HepG2 (cell line): ENCODE results near the gene GPSM1. TPM values are rescaled to one million over a fixed set of nuclear protein-coding genes. Genes with fewer than 3 reads are reported as not detected.
A peak's percentile ranks its signal among the peaks of the same experiment; 100 is the strongest.

Experiments
- ARNT ChIP-seq: fragments of 450-650 bp; IDR thresholded peaks from 2 replicates; pipeline ENCODE4 v1.6.1; 2017
- ARNT2 ChIP-seq: sonication (generic); formaldehyde crosslinking; IDR thresholded peaks from 2 replicates; pipeline ENCODE4 v1.8.0; 2022; ENCODE audit warnings: mild to moderate bottlenecking, low read depth, missing genetic modification reagents, moderate library complexity
- BCL6 ChIP-seq: IDR thresholded peaks from 2 replicates; pipeline ENCODE4 v1.6.1; 2016; ENCODE audit warnings: missing genetic modification reagents, missing compliant biosample characterization
- CHD2 ChIP-seq: IDR thresholded peaks from 2 replicates; pipeline ENCODE4 v1.6.1; 2011; ENCODE audit warnings: low read depth, low read length, improper control_type of control experiment
- CHD4 ChIP-seq: fragments of 200-600 bp; sonication (generic); IDR thresholded peaks from 2 replicates; pipeline ENCODE4 v1.7.0; 2017; ENCODE audit warnings: mild to moderate bottlenecking, low read length, borderline replicate concordance
- CREB1 ChIP-seq, 2 experiments: fragments of 450-650 bp in 1 of 2; IDR thresholded peaks; 2 replicates each; pipeline ENCODE4 v1.6.1; 2016 to 2017; ENCODE audit warnings: control low read depth in 1 of 2, mild to moderate bottlenecking in 1 of 2, missing compliant biosample characterization in 1 of 2, missing genetic modification characterization in 1 of 2
- FOXM1 ChIP-seq: sonication (generic); formaldehyde crosslinking; IDR thresholded peaks from 2 replicates; pipeline ENCODE4 v1.5.0; 2020; ENCODE audit warnings: missing genetic modification reagents
- ISL2 ChIP-seq: sonication (generic); formaldehyde crosslinking; IDR thresholded peaks from 2 replicates; pipeline ENCODE4 v1.5.0; 2020; ENCODE audit warnings: missing genetic modification reagents
- KAT8 ChIP-seq: IDR thresholded peaks from 2 replicates; pipeline ENCODE4 v1.6.1; 2016; ENCODE audit warnings: missing genetic modification reagents, missing compliant biosample characterization
- KDM1A ChIP-seq: IDR thresholded peaks from 2 replicates; pipeline ENCODE4 v1.6.1; 2016; ENCODE audit warnings: missing compliant biosample characterization
- KLF12 ChIP-seq: sonication (generic); formaldehyde crosslinking; IDR thresholded peaks from 2 replicates; pipeline ENCODE4 v1.4.0; 2020; ENCODE audit warnings: missing genetic modification reagents, borderline replicate concordance
- NFE2L1 ChIP-seq: sonication (generic); formaldehyde crosslinking; IDR thresholded peaks from 2 replicates; pipeline ENCODE4 v1.4.0; 2020; ENCODE audit warnings: missing genetic modification reagents, mild to moderate bottlenecking, borderline replicate concordance
- NKX3-1 ChIP-seq: sonication (generic); formaldehyde crosslinking; IDR thresholded peaks from 2 replicates; pipeline ENCODE4 v1.5.0; 2020; ENCODE audit warnings: missing genetic modification reagents
- PAX8 ChIP-seq: sonication (generic); formaldehyde crosslinking; IDR thresholded peaks from 2 replicates; pipeline ENCODE4 v1.8.0; 2022; ENCODE audit warnings: mild to moderate bottlenecking, missing genetic modification reagents, borderline replicate concordance
- PHF8 ChIP-seq: sonication (generic); formaldehyde crosslinking; IDR thresholded peaks from 2 replicates; pipeline ENCODE4 v1.5.0; 2020; ENCODE audit warnings: missing genetic modification reagents
- RCOR2 ChIP-seq: IDR thresholded peaks from 2 replicates; pipeline ENCODE4 v1.6.1; 2016; ENCODE audit warnings: missing biosample characterization, missing genetic modification reagents
- RXRB ChIP-seq: IDR thresholded peaks from 2 replicates; pipeline ENCODE4 v1.6.1; 2016; ENCODE audit warnings: borderline replicate concordance, missing genetic modification reagents, missing compliant biosample characterization
- SRSF9 ChIP-seq: fragments of 200-400 bp; formaldehyde crosslinking; IDR thresholded peaks from 2 replicates; pipeline ENCODE4 v1.6.1; 2018; ENCODE audit warnings: borderline replicate concordance, mild to moderate bottlenecking, low read depth, low read length; ENCODE audit not compliant: insufficient read depth, poor library complexity, severe bottlenecking
- ZFY ChIP-seq: sonication (generic); formaldehyde crosslinking; IDR thresholded peaks from 2 replicates; pipeline ENCODE4 v1.4.0; 2020; ENCODE audit warnings: missing genetic modification reagents
- ZIK1 ChIP-seq: sonication (generic); formaldehyde crosslinking; IDR thresholded peaks from 2 replicates; pipeline ENCODE4 v1.5.0; 2020; ENCODE audit warnings: mild to moderate bottlenecking, low read depth, missing genetic modification reagents, borderline replicate concordance
- ZNF121 ChIP-seq: sonication (generic); formaldehyde crosslinking; IDR thresholded peaks from 2 replicates; pipeline ENCODE4 v1.5.0; 2020; ENCODE audit warnings: mild to moderate bottlenecking, missing genetic modification reagents
- ZNF234 ChIP-seq: sonication (generic); formaldehyde crosslinking; conservative IDR thresholded peaks from 2 replicates; pipeline ENCODE4 v1.5.1; 2020; ENCODE audit warnings: mild to moderate bottlenecking, missing genetic modification reagents
- ZNF564 ChIP-seq: sonication (generic); formaldehyde crosslinking; IDR thresholded peaks from 2 replicates; pipeline ENCODE4 v1.8.1; 2023; ENCODE audit warnings: mild to moderate bottlenecking, missing genetic modification reagents
- ZNF75D ChIP-seq: sonication (generic); formaldehyde crosslinking; IDR thresholded peaks from 2 replicates; pipeline ENCODE4 v1.8.1; 2023; ENCODE audit warnings: missing genetic modification reagents, mild to moderate bottlenecking, borderline replicate concordance
- ZSCAN12 ChIP-seq: sonication (generic); formaldehyde crosslinking; IDR thresholded peaks from 2 replicates; pipeline ENCODE4 v1.9.0; 2021; ENCODE audit warnings: mild to moderate bottlenecking, missing genetic modification reagents
- polyA plus RNA-seq, 8 experiments: library from polyadenylated mRNA; depleted of rRNA in 3 of 8; stranded (reverse) in 7 of 8; unstranded in 1 of 8; fragments of >200 nt; fragmentation: Illumina TruSeq in 4 of 8; extraction: Trizol in 4 of 8; gene quantifications; 2 replicates each; pipeline versions ENCODE4 v1.2.1 to v1.2.3, GENCODE V29; 2011 to 2016; ENCODE audit warnings: low read depth in 4 of 8, missing spikeins in 1 of 8, mixed read lengths in 1 of 8; ENCODE audit not compliant: insufficient read depth in 1 of 8
- total RNA-seq, 5 experiments: library from RNA; depleted of rRNA; stranded (reverse); fragments of >200 nt; fragmentation: Illumina TruSeq; extraction: Trizol; gene quantifications; 2 replicates each; pipeline ENCODE4 v1.2.3, GENCODE V29; 2016; ENCODE audit warnings: low read depth in 1 of 5
- TF ChIP-seq, protein P1 (sequence below): sonication (generic); formaldehyde crosslinking; conservative IDR thresholded peaks from 2 replicates; pipeline ENCODE4 v1.5.0; 2020; ENCODE audit warnings: missing genetic modification reagents
- TF ChIP-seq, protein P2 (sequence below): sonication (generic); formaldehyde crosslinking; IDR thresholded peaks from 2 replicates; pipeline ENCODE4 v1.8.0; 2023; ENCODE audit warnings: mild to moderate bottlenecking, missing genetic modification reagents
- TF ChIP-seq, protein P3 (sequence below): sonication (generic); formaldehyde crosslinking; IDR thresholded peaks from 2 replicates; pipeline ENCODE4 v1.5.1; 2020; ENCODE audit warnings: mild to moderate bottlenecking, missing genetic modification reagents, borderline replicate concordance

The GPSM1 gene
- total and polyA plus RNA-seq, 2 of the 13 experiments (the other 11 are each of a cell fraction or from before 2014, with no cell fraction given): 1.0 to 2.4 TPM

DNA sequence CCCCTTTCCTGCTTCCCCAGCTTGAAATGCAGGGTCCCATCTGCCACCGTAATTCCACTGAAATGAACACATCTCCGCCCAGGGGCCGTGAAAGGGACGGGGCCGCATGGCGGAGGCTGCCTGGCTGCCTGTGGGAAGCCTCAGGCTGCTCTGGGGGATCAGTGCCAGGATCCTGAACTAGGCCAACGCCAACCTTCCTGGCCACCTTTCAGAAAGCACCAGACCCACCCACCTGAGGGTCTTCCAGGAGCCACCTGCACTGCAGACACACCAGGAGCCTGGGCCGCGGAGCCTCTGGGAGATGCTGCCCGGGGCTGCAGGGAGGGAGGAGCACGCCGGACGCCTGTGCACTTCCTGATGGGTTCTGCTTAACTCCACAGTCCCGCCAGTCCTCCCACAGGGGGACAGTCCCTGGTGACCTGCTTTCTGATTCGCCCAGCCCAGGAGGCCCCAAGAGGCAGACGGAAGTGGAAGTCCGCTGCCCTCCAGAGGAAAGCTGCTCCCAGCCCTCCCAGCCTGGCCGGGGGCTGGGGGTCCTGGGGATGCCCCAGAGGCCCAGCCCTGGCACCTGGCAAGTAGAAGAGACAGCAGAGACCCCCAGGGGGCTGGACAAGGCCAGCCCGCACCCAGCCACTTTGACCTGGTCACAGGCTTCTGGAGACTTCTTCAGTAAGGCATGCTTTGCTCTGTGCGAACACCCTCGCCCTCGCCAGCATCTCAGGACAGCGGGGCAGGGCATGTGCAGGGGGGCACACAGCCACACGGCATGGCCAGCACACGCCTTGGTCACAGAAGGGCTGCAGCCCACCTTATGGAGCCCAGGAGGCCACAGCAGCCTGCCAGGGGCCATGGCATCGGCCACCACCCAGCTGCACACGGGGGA lies 46.2 kb downstream of the GPSM1 start, which contains the start of gene CARD9 (continued):
- no peak for TF ChIP-seq CHD4
- no peak for TF ChIP-seq ZNF564 (CRISPR knock-in tag)
- TF ChIP-seq, protein P1, sequence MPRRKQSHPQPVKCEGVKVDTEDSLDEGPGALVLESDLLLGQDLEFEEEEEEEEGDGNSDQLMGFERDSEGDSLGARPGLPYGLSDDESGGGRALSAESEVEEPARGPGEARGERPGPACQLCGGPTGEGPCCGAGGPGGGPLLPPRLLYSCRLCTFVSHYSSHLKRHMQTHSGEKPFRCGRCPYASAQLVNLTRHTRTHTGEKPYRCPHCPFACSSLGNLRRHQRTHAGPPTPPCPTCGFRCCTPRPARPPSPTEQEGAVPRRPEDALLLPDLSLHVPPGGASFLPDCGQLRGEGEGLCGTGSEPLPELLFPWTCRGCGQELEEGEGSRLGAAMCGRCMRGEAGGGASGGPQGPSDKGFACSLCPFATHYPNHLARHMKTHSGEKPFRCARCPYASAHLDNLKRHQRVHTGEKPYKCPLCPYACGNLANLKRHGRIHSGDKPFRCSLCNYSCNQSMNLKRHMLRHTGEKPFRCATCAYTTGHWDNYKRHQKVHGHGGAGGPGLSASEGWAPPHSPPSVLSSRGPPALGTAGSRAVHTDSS (CRISPR knock-in tag): no peak
- no peak for TF ChIP-seq ZNF121
- no peak for TF ChIP-seq ZIK1
- no peak for TF ChIP-seq ARNT
- peak; percentile 62; the same call in 1 of the 2 replicates for TF ChIP-seq KAT8
- no peak for TF ChIP-seq NFE2L1 (CRISPR knock-in tag)
- TF ChIP-seq PAX8 (CRISPR knock-in tag): no peak
- no peak for TF ChIP-seq FOXM1 (CRISPR knock-in tag)
- peak; percentile 68; the same call in 1 of the 2 replicates for TF ChIP-seq PHF8 (CRISPR knock-in tag)
- no peak for TF ChIP-seq KDM1A
- no peak for TF ChIP-seq RCOR2 (CRISPR knock-in tag)
- no peak for TF ChIP-seq ZSCAN12 (CRISPR knock-in tag)
- peak; percentile 68 for TF ChIP-seq ZFY (CRISPR knock-in tag)
- peak; percentile 32; the same call in 1 of the 2 replicates for TF ChIP-seq ISL2 (CRISPR knock-in tag)
- no peak; the same call in 1 of the 2 replicates for TF ChIP-seq KLF12 (CRISPR knock-in tag)
- TF ChIP-seq ZNF234 (CRISPR knock-in tag): no peak
- no peak for TF ChIP-seq RXRB
- no peak for TF ChIP-seq SRSF9
- TF ChIP-seq ZNF75D (CRISPR knock-in tag): no peak
- no peak for TF ChIP-seq CREB1 (IDR thresholded peaks at IDR 0.05)
- TF ChIP-seq CREB1 (CRISPR knock-in tag; IDR thresholded peaks at IDR 0.05): no peak
- no peak for TF ChIP-seq CHD2
- TF ChIP-seq, protein P2, sequence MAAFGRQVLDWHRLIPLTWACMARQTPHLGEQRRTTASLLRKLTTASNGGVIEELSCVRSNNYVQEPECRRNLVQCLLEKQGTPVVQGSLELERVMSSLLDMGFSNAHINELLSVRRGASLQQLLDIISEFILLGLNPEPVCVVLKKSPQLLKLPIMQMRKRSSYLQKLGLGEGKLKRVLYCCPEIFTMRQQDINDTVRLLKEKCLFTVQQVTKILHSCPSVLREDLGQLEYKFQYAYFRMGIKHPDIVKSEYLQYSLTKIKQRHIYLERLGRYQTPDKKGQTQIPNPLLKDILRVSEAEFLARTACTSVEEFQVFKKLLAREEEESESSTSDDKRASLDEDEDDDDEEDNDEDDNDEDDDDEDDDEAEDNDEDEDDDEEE (CRISPR knock-in tag): no peak
- 0 out of 2 replicates have a peak, but pooled peaks have one; percentile 16 for TF ChIP-seq ARNT2 (CRISPR knock-in tag)
- TF ChIP-seq BCL6 (CRISPR knock-in tag): no peak
- TF ChIP-seq, protein P3, sequence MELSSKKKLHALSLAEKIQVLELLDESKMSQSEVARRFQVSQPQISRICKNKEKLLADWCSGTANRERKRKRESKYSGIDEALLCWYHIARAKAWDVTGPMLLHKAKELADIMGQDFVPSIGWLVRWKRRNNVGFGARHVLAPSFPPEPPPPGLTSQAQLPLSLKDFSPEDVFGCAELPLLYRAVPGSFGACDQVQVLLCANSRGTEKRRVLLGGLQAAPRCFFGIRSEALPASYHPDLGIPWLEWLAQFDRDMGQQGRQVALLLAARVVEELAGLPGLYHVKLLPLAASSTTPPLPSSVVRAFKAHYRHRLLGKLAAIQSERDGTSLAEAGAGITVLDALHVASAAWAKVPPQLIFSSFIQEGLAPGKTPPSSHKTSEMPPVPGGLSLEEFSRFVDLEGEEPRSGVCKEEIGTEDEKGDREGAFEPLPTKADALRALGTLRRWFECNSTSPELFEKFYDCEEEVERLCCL (CRISPR knock-in tag): no peak
- 0 out of 2 replicates have a peak, but pooled peaks have one; percentile 27 for TF ChIP-seq NKX3-1
